Small intestine (tissue), 7 donors: Measurements from ENCODE around the gene LRRTM3. TPM values are rescaled to one million over a fixed set of nuclear protein-coding genes. Genes with fewer than 3 reads are reported as not detected.

ENCODE experiments used
- DNase-seq, 2 donors: peaks; one replicate each; pipeline versions ENCODE4 v3.0.0 to v3.0.0-alpha.2; 2013
- FAIRE-seq: peaks from 2 replicates; lab custom pipeline; 2012; peaks lifted over from hg19 to GRCh38; lab: Jason Lieb, UNC
- H3K27ac ChIP-seq, 3 donors: one replicate each; pipeline ENCODE4 v1.5.1; 2013; ENCODE audit warnings: low read length in 2 of 3, mild to moderate bottlenecking in 2 of 3, control low read depth in 1 of 3, inconsistent platforms in 1 of 3, low read depth in 1 of 3, moderate library complexity in 1 of 3
- H3K27me3 ChIP-seq, 3 donors: one replicate each; pipeline ENCODE4 v1.6.1; 2013; ENCODE audit warnings: low read length in 3 of 3, inconsistent platforms in 1 of 3; ENCODE audit not compliant: control insufficient read depth in 3 of 3, insufficient read depth in 3 of 3
- H3K36me3 ChIP-seq, 3 donors: one replicate each; pipeline ENCODE4 v1.6.1; 2013; ENCODE audit warnings: low read length in 3 of 3, inconsistent platforms in 1 of 3, low read depth in 1 of 3, mild to moderate bottlenecking in 1 of 3, moderate library complexity in 1 of 3; ENCODE audit not compliant: control insufficient read depth in 3 of 3, insufficient read depth in 2 of 3
- H3K4me1 ChIP-seq, 3 donors: one replicate each; pipeline ENCODE4 v1.6.1; 2013; ENCODE audit warnings: low read length in 2 of 3, inconsistent platforms in 1 of 3, low read depth in 1 of 3, mild to moderate bottlenecking in 1 of 3, moderate library complexity in 1 of 3; ENCODE audit not compliant: control insufficient read depth in 3 of 3, insufficient read depth in 2 of 3
- H3K4me3 ChIP-seq, 3 donors: one replicate each; pipeline ENCODE4 v1.5.1; 2013; ENCODE audit warnings: low read length in 3 of 3, control low read depth in 1 of 3, inconsistent platforms in 1 of 3, low read depth in 1 of 3, mild to moderate bottlenecking in 1 of 3, moderate library complexity in 1 of 3
- H3K9me3 ChIP-seq, 2 donors: one replicate each; pipeline ENCODE4 v1.6.1; 2013; ENCODE audit warnings: low read depth in 1 of 2, low read length in 1 of 2; ENCODE audit not compliant: control insufficient read depth in 2 of 2, insufficient read depth in 1 of 2
- WGBS, 3 donors: extraction: QIAGEN DNeasy Blood & Tissue Kit; methylation state at CpG; one replicate each; pipeline ENCODE4 v1.1.7; 2013; 5-methylcytosine and 5-hydroxymethylcytosine counted together
- polyA plus RNA-seq, 4 donors: library from polyadenylated mRNA; stranded (reverse) in 3 of 4; unstranded in 1 of 4; fragments of 200-250 nt in 3 of 4; fragments of 120-200 nt in 1 of 4; gene quantifications; one replicate each; pipeline versions ENCODE4 v1.2.1 to v1.2.3, GENCODE V29; 2013
- donor health status: healthy with polysubstance abuse.
- donor health status: control.
- donor health status: control.
- donor health status: Bipolar disorder and iron deficiency.
- donor health status: healthy.

LRRTM3 gene
- polyA plus RNA-seq, 4 donors = 0.10 to 0.31 TPM; not detected in 2

GRCh38 chr10:67049988-67050387 lies 124.2 kb downstream of the LRRTM3 start:
- 81 to 88% (median 84%) methylated on average over 3 of the region's 3 CpGs for WGBS, 3 donors
- FAIRE-seq = no peak
- DNase-seq = no peak
- no peak overlapping the region for H3K27ac ChIP-seq
- H3K27me3 ChIP-seq = peaks cover 0 to 2% (median 0%) of the 10 kb centered on the region in 3 donors
- H3K9me3 ChIP-seq = no peaks in the 10 kb centered on the region
- no peak overlapping the region for H3K4me3 ChIP-seq
- no peaks in the 10 kb centered on the region for H3K36me3 ChIP-seq
- H3K4me1 ChIP-seq = no peaks in the 10 kb centered on the region

- Histone ChIP-seq H3K9me3 (no peaks in the 10 kb centered on the region), H3K36me3 (no peaks in the 10 kb centered on the region), H3K27ac (no peak overlapping the region), H3K4me1 (no peaks in the 10 kb centered on the region), H3K27me3 (peaks cover 0 to 1% (median 0%) of the 10 kb centered on the region in 3 donors), H3K4me3 (no peak overlapping the region)
- WGBS, 3 donors = 53 to 56% (median 54%) methylated on average over 5 of the region's 5 CpGs
- FAIRE-seq (no peak), DNase-seq (no peak)
Measured at GRCh38 chr10:67050415-67050814, 124.6 kb downstream of the LRRTM3 start.

- H3K36me3 ChIP-seq = no peaks in the 10 kb centered on the region
- FAIRE-seq (no peak), DNase-seq (no peak)
- H3K27ac ChIP-seq = no peak overlapping the region
- H3K4me1 ChIP-seq = peaks cover 0 to 11% (median 0%) of the 10 kb centered on the region in 3 donors
- no peak overlapping the region for H3K4me3 ChIP-seq
- 83 to 91% (median 88%) methylated on average over 1 of the region's 1 CpG for WGBS, 3 donors
- H3K9me3 ChIP-seq = no peaks in the 10 kb centered on the region
- no peaks in the 10 kb centered on the region for H3K27me3 ChIP-seq
Measured at GRCh38 chr10:67072654-67073053, 146.8 kb downstream of the LRRTM3 start.

DNA sequence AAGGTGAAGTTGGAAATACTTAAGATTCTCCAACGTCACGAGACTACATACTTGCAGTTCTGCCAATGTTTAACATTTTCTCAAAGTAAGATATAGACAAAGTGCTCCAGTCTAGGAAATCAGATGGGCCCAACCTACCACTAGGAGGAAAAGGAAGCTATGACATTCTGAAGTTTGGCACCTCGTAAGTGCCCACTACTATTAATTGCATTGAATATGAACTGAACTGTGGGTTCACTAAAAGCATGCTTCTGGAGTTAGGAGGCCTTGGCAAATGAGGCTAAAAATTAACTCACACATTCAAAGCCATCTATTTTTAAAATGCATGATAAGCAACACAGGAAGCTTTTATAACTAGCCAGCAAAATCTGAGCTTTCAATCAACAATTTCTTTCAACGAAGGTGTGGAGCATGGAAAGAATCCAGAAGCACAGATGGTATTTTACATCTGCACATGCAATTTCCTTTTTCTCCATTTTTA lies 149.7 kb downstream of the LRRTM3 start:
- FAIRE-seq = no peak
- Histone ChIP-seq H3K36me3 (no peaks in the 10 kb centered on the region), H3K4me3 (no peak overlapping the region), H3K4me1 (peaks cover 0 to 11% (median 0%) of the 10 kb centered on the region in 3 donors), H3K9me3 (no peaks in the 10 kb centered on the region), H3K27me3 (peaks cover 0 to 1% (median 0%) of the 10 kb centered on the region in 3 donors), H3K27ac (no peak overlapping the region)
- 11 to 49% (median 20%) methylated on average over 4 of the region's 4 CpGs for WGBS, 3 donors
- peak in 1 of 2 donors; percentile 36 for DNase-seq

DNA sequence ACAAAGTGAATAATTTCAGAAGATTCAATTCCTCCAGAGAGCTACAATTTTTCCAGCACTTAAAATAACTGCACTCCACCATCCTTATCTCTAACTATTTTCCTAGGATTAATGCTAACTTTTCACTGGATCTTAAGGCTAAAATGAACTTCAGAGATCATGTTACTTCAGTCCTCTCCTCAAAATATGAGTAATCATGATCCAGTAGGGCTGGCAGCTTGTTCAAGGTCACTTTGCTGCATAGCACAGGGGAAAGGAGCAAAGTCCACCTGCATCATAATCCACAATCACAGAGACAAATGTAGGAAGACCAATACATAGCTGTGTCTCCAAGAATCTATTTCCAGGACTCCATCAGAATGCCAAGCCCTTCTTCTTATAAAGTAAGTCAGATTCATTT lies 150.3 kb downstream of the LRRTM3 start:
- Histone ChIP-seq H3K9me3 (no peaks in the 10 kb centered on the region), H3K27me3 (peaks cover 0 to 1% (median 0%) of the 10 kb centered on the region in 3 donors), H3K4me3 (no peak overlapping the region), H3K36me3 (no peaks in the 10 kb centered on the region), H3K4me1 (peaks cover 0 to 11% (median 0%) of the 10 kb centered on the region in 3 donors), H3K27ac (no peak overlapping the region)
- FAIRE-seq = no peak
- peak; percentile 2 to 50 for DNase-seq

DNA sequence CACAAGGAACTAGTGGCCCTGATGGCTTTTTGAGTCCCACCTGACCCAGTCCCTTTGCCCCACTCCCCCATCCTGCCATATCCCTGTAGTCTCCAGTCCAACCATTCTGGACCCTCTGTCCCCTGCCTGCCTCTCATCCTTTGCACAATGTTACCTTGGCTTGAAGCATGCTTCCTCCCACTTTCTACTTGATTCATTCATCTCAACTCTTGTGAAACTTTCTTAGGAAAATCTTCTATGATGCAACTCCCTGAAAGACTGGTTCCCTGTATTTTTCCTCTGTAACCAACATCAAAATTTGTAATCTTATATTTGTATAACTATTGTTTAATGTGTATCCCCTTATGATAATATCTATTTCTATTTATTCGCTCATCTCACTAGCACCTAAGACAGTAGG lies 151.5 kb downstream of the LRRTM3 start:
- 92 to 100% (median 95%) methylated on average over 1 of the region's 1 CpG for WGBS, 3 donors
- no peak for DNase-seq
- no peak overlapping the region for H3K27ac ChIP-seq
- H3K27me3 ChIP-seq = peaks cover 0 to 1% (median 0%) of the 10 kb centered on the region in 3 donors
- H3K36me3 ChIP-seq = no peaks in the 10 kb centered on the region
- H3K9me3 ChIP-seq = no peaks in the 10 kb centered on the region
- no peak for FAIRE-seq
- H3K4me3 ChIP-seq = no peak overlapping the region
- H3K4me1 ChIP-seq = peaks cover 0 to 11% (median 0%) of the 10 kb centered on the region in 3 donors

DNA sequence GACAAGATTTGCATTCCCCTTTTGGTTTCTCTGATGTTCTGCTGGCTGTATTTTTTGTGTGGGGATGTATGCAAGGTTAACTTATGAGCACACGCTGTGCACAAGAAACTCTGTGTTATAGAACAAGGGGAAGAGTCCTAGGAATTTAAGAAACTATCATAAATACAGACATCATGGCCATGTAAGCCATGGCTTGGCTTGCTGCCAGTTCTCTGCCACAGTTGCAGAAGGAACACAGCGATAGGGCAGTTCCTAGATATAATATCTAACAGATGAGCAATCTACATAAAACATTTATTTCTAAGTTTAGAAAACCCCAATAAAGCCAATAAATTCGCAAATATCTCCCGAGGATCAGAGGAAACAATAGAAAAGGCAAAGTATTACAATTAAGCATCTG lies 153.3 kb downstream of the LRRTM3 start:
- FAIRE-seq = no peak
- Histone ChIP-seq H3K4me1 (peaks cover 0 to 11% (median 0%) of the 10 kb centered on the region in 3 donors), H3K27me3 (peaks cover 0 to 1% (median 0%) of the 10 kb centered on the region in 3 donors), H3K9me3 (no peaks in the 10 kb centered on the region), H3K36me3 (no peaks in the 10 kb centered on the region), H3K27ac (no peak overlapping the region), H3K4me3 (no peak overlapping the region)
- peak in 1 of 2 donors; percentile 15 for DNase-seq
- WGBS, 3 donors = 19 to 33% (median 25%) methylated on average over 4 of the region's 4 CpGs

GRCh38 chr10:67086327-67087134 lies 160.7 kb downstream of the LRRTM3 start:
- H3K4me3 ChIP-seq = no peak overlapping the region
- no peak overlapping the region for H3K27ac ChIP-seq
- WGBS, 3 donors = 35 to 47% (median 46%) methylated on average over 2 of the region's 2 CpGs
- no peaks in the 10 kb centered on the region for H3K4me1 ChIP-seq
- H3K27me3 ChIP-seq = no peaks in the 10 kb centered on the region
- FAIRE-seq (no peak), DNase-seq (no peak)
- no peaks in the 10 kb centered on the region for H3K36me3 ChIP-seq
- H3K9me3 ChIP-seq = no peaks in the 10 kb centered on the region
